GM19193 (cell line): ENCODE measurements around the gene FBXL20.

Source experiments
- POLR2A ChIP-seq: IDR thresholded peaks from 4 replicates; pipeline ENCODE4 v1.6.1; 2011; ENCODE audit not compliant: insufficient read depth, insufficient read length; ENCODE audit errors: extremely low read depth

Gene FBXL20, protein sequence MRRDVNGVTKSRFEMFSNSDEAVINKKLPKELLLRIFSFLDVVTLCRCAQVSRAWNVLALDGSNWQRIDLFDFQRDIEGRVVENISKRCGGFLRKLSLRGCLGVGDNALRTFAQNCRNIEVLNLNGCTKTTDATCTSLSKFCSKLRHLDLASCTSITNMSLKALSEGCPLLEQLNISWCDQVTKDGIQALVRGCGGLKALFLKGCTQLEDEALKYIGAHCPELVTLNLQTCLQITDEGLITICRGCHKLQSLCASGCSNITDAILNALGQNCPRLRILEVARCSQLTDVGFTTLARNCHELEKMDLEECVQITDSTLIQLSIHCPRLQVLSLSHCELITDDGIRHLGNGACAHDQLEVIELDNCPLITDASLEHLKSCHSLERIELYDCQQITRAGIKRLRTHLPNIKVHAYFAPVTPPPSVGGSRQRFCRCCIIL

DNA sequence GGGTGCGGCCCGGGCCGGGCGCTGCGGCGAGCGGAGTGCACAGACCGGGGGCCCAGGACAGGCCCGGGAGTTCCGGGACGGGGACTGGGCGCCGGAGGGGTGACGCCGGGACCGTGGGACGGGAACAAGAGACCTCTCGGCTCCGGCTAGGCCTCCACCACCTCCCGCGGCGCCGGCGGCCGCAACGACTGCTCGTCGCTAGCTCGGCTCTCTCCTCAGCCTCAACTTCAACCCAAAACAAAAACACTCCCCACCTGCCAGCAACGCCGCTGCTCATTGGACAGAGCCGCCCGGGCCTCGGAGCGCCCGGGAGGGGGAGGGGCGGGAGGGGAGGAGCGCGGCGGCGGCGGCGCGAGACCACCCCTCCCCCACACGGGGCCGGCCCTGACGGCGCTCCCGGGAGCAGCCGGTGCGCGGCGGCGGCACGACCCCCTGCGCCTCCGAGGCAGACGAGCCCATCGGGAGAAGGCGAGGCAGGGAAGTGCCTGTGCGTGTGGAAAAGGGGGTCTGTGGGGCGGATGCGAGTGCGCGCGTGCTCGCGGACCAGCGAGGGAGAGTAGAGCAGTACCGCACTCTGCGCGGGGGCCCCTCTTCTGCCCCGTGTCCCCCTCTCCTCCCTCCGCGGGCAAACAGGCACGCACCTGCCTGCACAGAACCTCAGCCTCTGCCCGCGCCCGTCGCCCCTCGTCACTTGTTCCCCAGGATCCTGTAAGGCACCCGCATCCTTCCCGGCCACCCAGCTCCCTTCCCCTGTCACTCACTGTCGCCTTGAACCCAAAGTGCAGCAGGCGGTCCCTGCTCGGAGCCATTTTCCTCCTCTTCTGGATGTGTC lies at the start of gene FBXL20:
Gene FBXL20, minus strand, starts transcription at position 215 of the 832 bp plus-strand sequence. CDS start 224 bp downstream, outside the sequence.
- TF ChIP-seq POLR2A = peak; percentile 72

DNA sequence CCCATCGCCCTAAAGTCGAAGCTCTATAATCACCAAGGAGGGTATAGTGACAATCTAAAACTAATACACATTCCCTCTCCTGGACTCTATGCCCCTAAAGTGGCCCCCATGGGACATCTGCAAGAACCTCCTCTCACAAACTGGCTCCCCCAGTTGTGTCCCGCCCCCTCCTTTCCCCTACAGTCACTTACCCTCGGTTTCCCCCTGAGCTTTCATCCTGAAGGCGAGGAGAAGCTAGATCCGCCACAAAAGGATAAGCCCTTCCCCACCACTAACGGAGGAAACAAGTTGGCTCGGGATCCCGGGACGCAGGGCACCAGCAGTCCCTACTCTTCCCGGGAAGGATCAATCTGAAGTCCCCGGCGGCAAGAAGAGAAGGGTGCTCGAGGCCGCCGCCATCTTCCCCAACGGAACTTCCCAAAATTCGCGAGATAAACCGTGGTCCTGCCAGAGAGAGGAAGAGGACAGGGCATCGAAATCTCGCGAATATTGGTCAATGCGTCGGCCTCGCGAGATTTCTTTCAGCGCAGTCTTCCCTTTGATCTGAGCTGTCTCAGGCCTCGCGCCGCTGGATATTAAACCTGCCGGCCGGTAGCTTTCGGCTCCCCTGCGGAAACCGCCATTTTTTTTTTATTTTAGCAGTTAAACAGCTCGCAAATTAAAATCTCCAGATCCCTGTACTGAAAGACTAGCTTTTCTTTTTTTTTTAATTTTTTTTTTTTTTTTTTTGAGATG lies 49.6 kb upstream of the FBXL20 start, which contains the start of gene MED1:
Gene MED1, minus strand, starts transcription at position 417 of the 735 bp plus-strand sequence. Its CDS starts 201 bp downstream, at position 216.
- TF ChIP-seq POLR2A = peak; percentile 88

DNA sequence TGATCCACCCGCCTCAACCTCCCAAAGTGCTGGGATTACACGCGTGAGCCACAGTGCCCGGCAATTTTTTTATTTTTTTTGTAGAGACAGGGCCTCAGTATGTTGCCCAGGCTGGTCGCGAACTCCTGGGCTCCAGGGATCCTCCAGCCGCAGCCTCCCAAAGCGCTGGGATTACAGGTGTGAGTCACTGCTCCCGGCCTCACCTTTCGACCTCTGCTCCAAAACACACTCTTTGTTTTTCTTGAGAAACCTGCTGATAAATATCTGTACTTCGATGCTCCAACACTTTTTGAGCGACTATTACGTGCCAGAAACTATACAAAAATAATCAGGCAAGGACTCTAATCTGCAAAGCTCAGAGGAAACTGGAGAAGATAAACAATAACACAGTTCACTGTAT lies 48.6 kb upstream of the FBXL20 start:
- no peak for TF ChIP-seq POLR2A

DNA sequence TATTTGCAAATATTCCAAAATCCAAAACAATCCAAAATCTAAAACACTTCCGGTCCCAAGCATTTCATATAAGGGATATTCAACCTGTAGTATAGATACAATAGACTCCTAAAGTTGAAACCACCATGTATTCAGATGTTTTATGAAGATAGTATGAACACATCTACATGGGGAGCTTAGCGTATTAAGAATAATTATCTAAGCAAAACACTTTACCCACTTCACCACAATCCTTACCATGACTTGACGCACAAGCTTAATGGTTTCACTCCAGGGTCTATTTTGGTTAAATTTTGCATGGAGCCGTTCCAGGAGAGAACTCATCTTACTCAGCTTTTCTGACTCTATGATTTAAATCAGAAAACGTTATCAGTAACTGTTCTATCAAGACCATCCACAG lies 46.1 kb upstream of the FBXL20 start:
- TF ChIP-seq POLR2A = no peak

DNA sequence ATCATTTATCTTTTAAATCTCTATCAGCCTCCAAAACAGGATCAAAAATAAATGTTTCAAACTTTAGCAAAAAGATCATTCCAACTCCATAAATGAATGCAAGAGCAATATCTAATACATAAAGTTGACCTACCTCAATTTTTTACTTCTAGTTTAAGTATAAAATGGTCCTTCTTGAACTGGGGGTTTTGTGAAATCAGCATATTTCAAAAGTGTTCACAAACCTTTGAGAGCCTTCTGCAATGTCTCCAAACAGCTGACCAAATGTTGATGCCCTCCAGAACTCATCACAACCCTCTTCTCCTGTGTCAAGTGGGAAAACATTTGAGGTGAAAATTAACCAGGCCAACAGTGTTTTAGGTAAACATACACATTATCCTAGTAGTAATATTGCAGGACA lies 41.9 kb upstream of the FBXL20 start:
- TF ChIP-seq POLR2A = no peak

DNA sequence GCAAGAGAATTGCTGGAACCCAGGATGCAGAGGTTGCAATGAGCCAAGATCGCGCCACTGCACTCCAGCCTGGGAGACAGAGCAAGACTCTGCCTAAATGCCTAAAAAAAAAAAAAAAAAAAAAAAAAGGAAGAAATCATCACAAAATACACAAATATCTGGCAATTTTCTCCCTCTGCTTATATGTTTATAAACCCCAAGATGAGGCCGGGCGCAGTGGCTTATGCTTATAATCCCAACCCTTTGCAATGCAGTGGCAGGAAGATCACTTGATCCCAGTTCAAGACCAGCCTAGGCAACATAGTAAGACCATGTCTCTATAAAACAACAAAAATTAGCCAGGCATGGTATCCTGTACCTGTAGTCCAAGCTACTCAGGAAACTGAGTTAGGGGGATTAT lies 28.2 kb upstream of the FBXL20 start:
- TF ChIP-seq POLR2A = no peak

DNA sequence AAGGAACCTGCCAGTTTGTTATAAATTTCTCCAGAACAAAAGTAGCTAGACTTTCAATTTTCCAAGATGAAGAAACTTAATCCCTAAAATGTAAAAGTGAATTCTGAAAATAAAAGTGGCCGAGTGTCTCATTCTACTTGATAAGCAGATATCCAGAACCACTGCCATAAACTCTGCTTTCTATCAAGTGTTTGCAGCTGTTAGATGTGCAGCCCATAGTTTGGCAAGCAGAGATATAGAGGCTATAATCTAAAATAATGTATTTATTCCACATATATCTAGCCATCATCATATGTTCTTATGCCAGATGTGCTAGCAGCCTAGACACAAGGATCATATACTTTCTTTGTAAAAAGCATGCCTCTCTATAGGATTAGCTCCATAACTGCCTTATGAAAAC lies 14.7 kb upstream of the FBXL20 start:
- no peak for TF ChIP-seq POLR2A

DNA sequence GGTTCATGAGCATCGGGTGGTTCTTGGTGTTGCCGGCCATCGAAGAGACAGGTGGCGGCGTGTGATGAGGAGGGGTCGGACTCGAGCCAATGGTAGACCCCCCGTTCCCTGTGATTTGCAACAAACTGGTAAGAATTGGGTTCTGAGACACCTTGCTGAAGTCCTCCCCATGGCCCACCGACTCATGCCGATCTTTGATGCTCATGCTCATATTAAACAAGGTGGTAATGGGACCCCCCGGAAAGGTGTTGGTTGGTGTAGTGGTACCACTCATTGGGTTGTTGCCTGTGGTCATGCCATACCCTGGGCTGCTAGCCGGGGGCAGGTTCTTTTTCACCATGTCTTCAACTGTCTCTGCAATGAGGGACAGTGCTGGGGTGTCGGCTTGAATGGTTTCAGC lies 8.9 kb upstream of the FBXL20 start:
- no peak for TF ChIP-seq POLR2A

DNA sequence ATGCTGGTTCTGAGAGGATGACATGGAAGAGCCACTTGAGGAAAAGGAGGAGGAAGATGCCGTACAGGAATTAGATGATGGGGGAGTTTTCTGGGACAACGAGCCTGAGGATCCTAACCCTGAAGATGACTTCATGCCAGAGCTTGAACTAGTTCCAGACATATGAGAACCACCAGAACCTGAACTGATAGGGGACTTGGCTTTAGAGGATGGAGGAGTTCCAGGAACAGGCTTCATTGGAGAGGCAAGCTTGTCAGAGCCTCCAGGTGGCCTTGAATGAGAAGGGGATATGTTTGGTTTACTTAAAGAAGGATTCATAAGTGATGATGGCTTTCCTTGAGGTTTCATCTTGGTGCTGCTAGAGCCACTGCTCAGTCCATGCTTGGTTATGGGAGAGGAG lies 6.9 kb upstream of the FBXL20 start:
- no peak for TF ChIP-seq POLR2A

DNA sequence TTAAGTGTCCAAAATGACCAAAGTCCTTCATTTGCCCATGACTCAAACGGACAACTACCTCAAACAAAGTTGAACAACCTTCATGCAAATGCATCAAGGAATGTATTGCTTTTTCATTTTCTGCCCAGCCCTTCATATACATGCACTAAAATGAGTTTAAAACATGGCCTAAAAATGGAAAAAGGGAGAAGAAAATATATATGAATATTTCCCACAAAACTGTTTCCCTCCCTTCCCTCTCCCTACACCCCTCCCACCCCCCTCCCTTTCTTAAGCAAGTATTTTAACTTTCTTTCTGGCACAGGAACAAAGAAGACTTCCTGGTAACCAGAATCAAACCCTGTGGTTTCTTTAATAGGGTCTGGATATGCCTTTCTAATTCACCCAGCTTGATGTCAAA lies 5.5 kb upstream of the FBXL20 start:
- no peak for TF ChIP-seq POLR2A

DNA sequence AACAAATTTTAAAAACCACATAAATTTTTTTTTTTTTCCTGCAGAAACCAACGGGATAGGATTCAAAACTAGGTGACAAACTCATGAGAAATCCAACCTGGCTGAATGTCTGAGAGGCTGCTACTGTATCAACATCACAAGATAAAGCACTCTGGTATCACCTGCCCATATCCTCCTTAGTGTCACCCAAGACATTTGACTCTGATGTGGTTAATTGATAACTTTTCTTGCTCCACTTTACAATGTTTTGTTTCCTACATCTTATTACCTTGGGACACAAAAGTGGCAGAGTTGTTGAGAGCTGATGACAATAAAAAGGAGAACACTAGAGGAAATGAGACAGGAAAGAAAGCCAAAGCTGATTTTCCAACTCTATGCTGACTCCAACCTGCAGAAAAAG lies 4.0 kb upstream of the FBXL20 start:
- no peak for TF ChIP-seq POLR2A

DNA sequence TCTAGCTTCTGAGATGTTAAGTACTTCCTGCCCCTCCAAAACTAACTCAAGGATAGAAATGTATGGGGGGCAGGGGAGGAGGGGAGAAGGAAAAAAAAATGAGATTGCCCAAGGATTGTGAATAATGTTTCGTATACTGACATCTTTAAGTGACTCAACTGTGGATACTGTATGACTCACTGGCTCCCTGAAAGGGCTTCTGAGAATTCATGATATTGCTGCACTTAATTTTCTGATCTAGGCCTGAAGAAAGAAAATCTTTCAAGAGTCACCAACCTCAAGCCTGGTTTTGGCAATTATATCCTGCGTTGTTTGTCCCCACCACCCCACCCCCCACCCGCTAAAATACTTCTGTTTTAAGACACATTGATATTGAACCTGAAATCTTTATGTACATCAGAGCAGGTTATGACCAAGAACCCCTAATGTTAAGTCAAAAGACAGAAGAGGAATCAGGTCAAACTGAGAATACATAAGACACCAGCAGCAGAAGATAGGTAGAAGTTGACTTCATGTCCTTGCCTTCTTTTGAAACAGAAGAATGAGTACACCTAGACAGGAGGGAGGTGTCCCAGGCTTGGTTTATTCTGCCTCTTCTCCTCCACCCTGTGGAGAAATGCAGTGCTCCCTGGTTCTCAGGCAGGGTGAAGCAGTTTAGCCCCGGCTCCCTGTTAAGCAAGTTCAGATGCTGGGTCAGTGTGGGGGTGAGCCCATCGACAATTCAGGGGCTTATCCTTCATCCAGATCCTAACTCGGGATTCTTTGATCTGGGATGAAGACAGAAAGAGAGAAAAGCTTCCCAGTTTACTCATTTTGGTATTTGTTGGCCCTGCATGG lies 3.3 kb upstream of the FBXL20 start:
- TF ChIP-seq POLR2A = no peak

DNA sequence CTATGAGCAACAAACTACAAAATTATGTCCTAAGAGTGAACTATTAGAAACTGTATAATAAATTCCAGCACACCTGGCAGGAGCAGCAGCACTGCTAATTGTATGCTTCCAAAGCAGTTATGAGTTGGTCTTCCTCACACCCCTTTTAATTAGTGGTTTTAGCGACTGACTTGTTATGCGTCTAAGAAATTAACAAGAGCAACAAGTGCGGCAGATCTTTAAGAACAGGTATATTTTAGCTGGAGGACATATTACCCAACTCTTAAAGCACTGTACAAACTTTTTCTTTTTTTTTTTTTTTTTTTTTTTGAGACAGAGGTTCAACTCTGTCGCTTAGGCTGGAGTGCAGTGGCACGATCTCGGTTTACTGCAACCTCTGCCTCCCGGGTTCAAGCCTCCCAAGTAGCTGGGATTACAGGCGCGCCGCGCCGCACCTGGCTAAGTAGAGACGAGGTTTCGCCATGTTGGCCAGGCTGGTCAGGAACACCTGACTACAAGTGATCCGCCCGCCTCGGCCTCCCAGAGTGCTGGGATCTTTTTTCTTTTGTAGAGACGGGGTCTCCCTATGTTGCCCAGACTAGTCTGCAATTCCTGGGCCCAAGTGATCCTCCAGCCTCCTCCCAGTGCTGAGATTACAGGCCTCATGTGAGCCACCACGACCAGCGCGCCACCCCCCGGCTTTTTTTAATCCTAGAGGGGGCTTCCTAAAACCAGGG lies 1.6 kb upstream of the FBXL20 start:
- no peak for TF ChIP-seq POLR2A
